Measurements from ENCODE around the gene TRMT5.

- TF ChIP-seq POLR2A (IDR thresholded peaks at IDR 0.05; ENCODE audit: low read length): no peak
- no peak for TF ChIP-seq GATA1 (IDR thresholded peaks at IDR 0.05; ENCODE audit: low read depth, low read length)
Observed at GRCh38 chr14:60998617-60999016, 17.7 kb upstream of the TRMT5 start.
